Measurements from ENCODE around the gene CA4. TPM values are rescaled to one million over a fixed set of nuclear protein-coding genes. Genes with fewer than 3 reads are reported as not detected.

CA4 gene
- total RNA-seq, 2 experiments from 2014 or later: not detected

DNA sequence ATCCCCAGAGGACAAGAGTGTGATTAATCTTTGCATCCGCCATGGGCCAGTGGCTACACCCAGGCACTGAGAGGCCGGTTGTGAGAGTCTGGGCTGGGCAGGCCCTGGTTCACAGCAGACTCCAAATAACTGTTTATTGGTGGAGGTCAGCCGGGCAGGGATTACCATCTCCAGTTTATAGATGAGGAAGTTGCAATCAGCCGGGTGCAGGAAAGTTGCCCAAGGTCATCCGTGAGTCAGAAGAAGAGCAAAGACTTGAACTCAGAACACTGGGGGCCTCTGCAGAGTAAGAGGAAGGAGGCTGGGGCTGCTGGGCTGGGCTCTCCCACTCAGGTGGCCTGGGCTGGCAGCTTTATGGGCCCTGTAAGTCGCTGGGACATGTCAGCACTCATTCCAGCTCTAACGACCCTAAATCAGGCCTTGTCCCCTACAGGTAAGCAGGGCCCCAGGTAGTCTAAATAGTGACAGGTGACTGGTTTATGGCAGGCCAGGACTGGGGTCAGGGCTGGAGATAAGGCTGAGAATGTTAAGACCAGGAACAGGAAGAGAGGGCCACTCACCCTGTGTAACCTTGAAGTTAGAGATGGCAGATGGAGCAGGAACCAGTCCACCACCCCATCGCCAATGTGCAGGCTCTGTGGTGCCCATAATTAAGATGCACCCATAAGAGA, 2.1 kb upstream of the CA4 start:
- Mint-ChIP-seq H3K4me3 (no peak overlapping the region), H3K27me3 (ENCODE audit: low read depth) (peaks cover 79% of the 10 kb centered on the region), H3K9me3 (ENCODE audit: insufficient read depth) (no peaks in the 10 kb centered on the region), H3K4me1 (ENCODE audit: low read depth) (peaks cover 30% of the 10 kb centered on the region), H3K27ac (no peak overlapping the region), H3K36me3 (ENCODE audit: low read depth) (no peaks in the 10 kb centered on the region)
- ChIA-PET CTCF (no interaction called here), POLR2A (no interaction called here)
- ATAC-seq (no peak), DNase-seq (no peak)

DNA sequence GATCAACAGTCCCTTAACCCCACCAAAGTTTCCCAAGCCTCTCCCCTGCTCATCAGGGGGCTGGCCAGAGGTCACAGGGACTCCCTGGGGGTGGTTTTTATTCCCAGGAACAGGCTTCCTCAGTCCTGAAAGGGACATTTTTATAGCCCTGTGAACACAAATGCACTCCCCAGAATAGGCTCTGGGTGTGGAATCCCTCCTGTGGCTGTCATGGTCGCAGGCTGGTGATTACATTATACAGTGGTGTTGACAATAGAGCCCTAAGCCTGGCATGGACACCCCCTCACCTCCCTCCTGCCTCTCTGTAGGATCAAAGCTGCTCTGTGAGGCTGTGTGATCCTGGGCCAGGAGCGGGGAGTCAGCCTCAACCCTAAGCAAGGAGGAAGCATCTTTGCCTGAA, 1.4 kb upstream of the CA4 start:
- ATAC-seq (no peak), DNase-seq (no peak)
- H3K4me1 Mint-ChIP-seq (ENCODE audit: low read depth): peaks cover 23% of the 10 kb centered on the region
- ChIA-PET POLR2A (no interaction called here), CTCF (no interaction called here)
- H3K27me3 Mint-ChIP-seq (ENCODE audit: low read depth): peaks cover 74% of the 10 kb centered on the region
- H3K36me3 Mint-ChIP-seq (ENCODE audit: low read depth): no peaks in the 10 kb centered on the region
- H3K27ac Mint-ChIP-seq: no peak overlapping the region
- H3K4me3 Mint-ChIP-seq: no peak overlapping the region
- no peaks in the 10 kb centered on the region for H3K9me3 Mint-ChIP-seq (ENCODE audit: insufficient read depth)

DNA sequence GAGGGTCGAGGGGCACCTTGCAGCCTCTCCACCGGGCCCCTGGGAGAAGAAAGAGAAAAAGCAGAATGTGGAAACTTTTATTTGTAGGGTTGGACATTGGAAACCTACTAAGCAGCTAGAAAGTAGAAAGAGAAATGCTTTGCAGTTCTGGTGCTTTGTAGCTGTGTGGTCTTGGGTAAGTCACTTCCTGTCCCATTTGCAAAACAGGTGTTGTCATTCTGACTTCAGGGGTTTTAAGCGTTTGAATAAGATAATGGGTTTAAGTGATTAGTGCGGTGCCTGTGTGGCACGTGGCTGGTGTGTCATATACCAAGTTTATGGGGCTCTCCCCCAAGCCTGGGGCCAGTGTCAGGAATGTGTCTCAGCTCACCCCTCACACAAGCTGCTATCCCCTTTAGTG, 1.6 kb downstream of the CA4 start:
- Mint-ChIP-seq H3K36me3 (ENCODE audit: low read depth) (no peaks in the 10 kb centered on the region), H3K4me1 (ENCODE audit: low read depth) (peaks cover 16% of the 10 kb centered on the region), H3K4me3 (peak overlapping the region; percentile 31), H3K27ac (no peak overlapping the region), H3K27me3 (ENCODE audit: low read depth) (peaks cover 53% of the 10 kb centered on the region), H3K9me3 (ENCODE audit: insufficient read depth) (no peaks in the 10 kb centered on the region)
- CTCF ChIA-PET: interaction anchor here (1.0 to 6.1 kb wide), 4 partner anchors 10 to 80 kb away, joined by 3 to 39 read pairs (median 4); no protein-coding TSS in a partner anchor
- peak; percentile 54 for ATAC-seq
- POLR2A ChIA-PET: interaction anchor here (0.8 kb wide), 1 partner anchor 19 kb away, joined by 3 read pairs; no protein-coding TSS in a partner anchor
- peak; percentile 39 for DNase-seq

DNA sequence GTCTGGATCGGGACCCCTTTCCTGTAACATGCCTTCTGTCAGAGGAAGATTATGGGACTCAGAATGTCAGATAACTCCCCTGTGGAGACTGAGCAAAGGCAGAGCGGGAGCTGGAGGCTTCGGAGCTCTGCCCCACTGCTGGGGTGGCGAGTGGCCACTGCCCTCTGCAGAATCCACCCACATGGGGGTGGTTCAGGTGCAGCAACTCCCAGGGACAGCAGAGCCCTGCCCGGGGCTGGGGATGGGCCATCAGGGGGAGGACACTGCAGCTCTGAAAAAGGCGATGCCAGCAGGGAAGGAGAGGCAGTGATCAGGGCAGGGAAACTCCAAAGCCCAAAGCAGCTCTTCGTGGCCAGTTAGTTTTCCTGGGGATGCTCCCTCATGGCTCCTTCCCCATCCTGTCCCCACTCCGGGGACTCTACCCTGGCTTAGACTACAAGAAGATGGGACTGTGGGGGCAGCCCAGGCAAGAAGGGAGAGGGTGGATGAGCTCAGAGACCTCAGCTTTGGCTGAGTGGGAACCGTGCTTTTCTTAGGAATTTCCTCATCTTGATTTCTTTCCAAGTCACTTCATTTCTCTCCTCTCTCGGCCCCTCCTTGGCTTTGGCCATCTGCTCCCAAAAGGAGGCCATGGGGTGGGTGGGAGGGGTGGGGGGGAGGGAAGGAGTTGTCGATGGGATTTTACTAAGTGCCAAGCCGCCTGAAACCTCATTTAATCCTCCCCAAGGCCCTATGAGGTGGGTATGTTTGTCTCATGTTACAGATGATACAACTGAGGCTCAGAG, 4.0 kb downstream of the CA4 start:
- peaks cover 16% of the 10 kb centered on the region for H3K4me1 Mint-ChIP-seq (ENCODE audit: low read depth)
- peaks cover 33% of the 10 kb centered on the region for H3K27me3 Mint-ChIP-seq (ENCODE audit: low read depth)
- H3K36me3 Mint-ChIP-seq (ENCODE audit: low read depth): no peaks in the 10 kb centered on the region
- ChIA-PET CTCF (interaction anchor here (6.1 kb wide), 1 partner anchor 12 kb away, joined by 39 read pairs; no protein-coding TSS in a partner anchor), POLR2A (interaction anchor here (0.6 kb wide), 1 partner anchor 212 kb away, joined by 4 read pairs; no protein-coding TSS in a partner anchor)
- DNase-seq (no peak), ATAC-seq (no peak)
- H3K4me3 Mint-ChIP-seq: no peak overlapping the region
- no peak overlapping the region for H3K27ac Mint-ChIP-seq
- no peaks in the 10 kb centered on the region for H3K9me3 Mint-ChIP-seq (ENCODE audit: insufficient read depth)

DNA sequence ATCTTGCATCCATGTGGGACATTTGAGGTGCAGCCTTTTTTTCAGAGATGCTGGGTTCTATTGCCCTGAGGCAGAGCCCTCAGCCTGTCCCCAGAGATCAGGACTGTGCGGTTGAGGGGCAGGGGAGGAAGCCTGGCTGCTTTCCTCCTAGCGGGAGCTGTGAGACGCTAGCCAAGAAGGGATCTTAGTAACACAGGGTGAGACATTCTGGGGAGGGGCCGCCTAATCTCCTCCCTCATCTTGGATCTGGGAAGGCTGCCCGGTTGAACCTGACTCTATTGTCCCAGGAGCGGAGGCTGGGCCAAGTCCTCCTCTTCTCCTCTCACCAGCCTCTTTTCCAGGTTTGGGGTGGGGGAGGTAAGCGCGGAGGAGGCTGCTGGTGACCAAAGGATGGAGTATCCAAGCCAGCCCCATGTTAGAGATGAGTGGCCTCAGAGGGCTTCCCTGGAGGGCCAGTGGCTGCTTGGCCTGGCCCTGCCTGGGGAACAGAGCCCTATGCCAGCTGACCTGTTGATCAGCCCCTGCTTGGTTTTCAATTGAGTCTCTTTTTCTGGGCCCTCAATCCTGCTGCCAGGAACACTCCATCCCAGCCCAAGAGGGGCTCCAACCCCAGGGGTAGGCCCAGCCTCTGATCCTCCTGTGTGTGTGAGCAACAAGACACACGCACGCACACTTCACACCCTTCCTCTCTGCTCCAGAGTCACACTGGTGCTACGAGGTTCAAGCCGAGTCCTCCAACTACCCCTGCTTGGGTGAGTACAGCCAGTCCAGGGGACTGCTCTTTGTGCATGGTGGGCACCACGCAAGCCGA, 5.0 kb downstream of the CA4 start:
- Mint-ChIP-seq H3K36me3 (ENCODE audit: low read depth) (no peaks in the 10 kb centered on the region), H3K27ac (no peak overlapping the region), H3K4me3 (no peak overlapping the region), H3K9me3 (ENCODE audit: insufficient read depth) (no peaks in the 10 kb centered on the region), H3K4me1 (ENCODE audit: low read depth) (peaks cover 13% of the 10 kb centered on the region), H3K27me3 (ENCODE audit: low read depth) (peaks cover 26% of the 10 kb centered on the region)
- ATAC-seq (no peak), DNase-seq (no peak)
- ChIA-PET CTCF (interaction anchor here (6.1 kb wide), 1 partner anchor 13 kb away, joined by 39 read pairs; no protein-coding TSS in a partner anchor), POLR2A (no interaction called here)

DNA sequence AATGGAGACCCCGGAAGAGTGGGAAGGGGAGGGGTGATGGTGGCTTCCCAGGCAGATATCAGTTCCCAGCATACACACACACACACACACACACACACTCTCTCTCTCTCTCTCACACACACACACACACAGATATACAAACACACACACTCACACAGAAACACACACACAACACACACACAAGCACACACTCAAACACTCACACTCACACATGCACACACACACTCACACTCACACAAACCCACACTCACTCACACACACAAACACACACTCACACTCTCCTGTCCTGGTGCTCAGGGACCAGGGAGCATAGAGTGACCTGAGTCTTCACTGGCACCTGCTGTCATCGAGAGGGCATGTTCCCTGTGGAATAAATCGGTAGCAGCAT, 5.6 kb downstream of the CA4 start:
- H3K36me3 Mint-ChIP-seq (ENCODE audit: low read depth): no peaks in the 10 kb centered on the region
- H3K27ac Mint-ChIP-seq: no peak overlapping the region
- ChIA-PET CTCF (no interaction called here), POLR2A (no interaction called here)
- no peaks in the 10 kb centered on the region for H3K9me3 Mint-ChIP-seq (ENCODE audit: insufficient read depth)
- ATAC-seq: no peak
- DNase-seq: no peak
- H3K27me3 Mint-ChIP-seq (ENCODE audit: low read depth): peaks cover 23% of the 10 kb centered on the region
- H3K4me3 Mint-ChIP-seq: no peak overlapping the region
- peaks cover 13% of the 10 kb centered on the region for H3K4me1 Mint-ChIP-seq (ENCODE audit: low read depth)

DNA sequence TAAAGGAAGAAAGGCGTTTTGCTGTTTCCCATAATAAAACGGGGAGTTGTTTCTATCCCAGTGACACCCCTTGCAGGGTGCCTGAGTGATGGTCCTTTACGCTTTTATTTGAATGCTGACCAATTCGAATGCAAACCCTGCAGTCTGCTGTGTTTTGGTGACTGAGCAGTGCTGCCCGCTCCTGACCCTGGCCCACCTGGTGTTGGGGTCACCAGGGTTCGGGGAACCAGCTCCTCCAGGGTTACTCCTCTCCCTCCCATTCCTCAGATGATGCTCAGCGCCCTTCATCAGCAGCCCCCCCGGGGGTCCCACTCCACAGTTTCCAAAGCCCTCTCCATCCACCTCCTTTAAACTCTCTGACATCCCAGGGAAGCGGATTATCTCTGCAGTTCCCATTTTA, 6.0 kb downstream of the CA4 start:
- no peaks in the 10 kb centered on the region for H3K36me3 Mint-ChIP-seq (ENCODE audit: low read depth)
- H3K9me3 Mint-ChIP-seq (ENCODE audit: insufficient read depth): no peaks in the 10 kb centered on the region
- H3K27me3 Mint-ChIP-seq (ENCODE audit: low read depth): peaks cover 21% of the 10 kb centered on the region
- POLR2A ChIA-PET: no interaction called here
- no peak for ATAC-seq
- H3K27ac Mint-ChIP-seq: no peak overlapping the region
- DNase-seq: no peak
- CTCF ChIA-PET: no interaction called here
- H3K4me1 Mint-ChIP-seq (ENCODE audit: low read depth): peaks cover 10% of the 10 kb centered on the region
- H3K4me3 Mint-ChIP-seq: no peak overlapping the region

DNA sequence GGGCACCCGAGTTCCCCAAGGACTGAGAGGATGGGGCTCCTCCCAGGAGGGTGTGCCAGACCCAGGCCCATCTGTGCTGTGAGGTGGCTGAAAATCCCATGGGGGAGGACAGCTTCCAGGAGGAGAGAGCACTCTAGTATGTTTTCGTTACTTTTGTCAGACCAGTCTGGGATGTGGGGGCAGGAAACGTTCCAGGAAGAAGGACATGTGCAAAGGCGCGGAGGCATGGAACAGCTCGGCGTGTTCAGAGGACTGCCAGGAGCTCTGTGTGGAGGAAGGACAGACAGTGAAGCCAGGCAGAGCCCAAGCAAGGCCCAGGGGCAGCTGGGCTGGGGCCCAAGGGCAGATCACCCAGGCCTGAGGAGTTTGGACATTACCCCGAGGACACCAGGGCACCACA, 7.0 kb downstream of the CA4 start:
- POLR2A ChIA-PET: no interaction called here
- Mint-ChIP-seq H3K27ac (no peak overlapping the region), H3K27me3 (ENCODE audit: low read depth) (peaks cover 14% of the 10 kb centered on the region), H3K36me3 (ENCODE audit: low read depth) (no peaks in the 10 kb centered on the region), H3K4me3 (no peak overlapping the region), H3K9me3 (ENCODE audit: insufficient read depth) (no peaks in the 10 kb centered on the region), H3K4me1 (ENCODE audit: low read depth) (peaks cover under 1% of the 10 kb centered on the region)
- CTCF ChIA-PET: no interaction called here
- DNase-seq (no peak), ATAC-seq (no peak)

DNA sequence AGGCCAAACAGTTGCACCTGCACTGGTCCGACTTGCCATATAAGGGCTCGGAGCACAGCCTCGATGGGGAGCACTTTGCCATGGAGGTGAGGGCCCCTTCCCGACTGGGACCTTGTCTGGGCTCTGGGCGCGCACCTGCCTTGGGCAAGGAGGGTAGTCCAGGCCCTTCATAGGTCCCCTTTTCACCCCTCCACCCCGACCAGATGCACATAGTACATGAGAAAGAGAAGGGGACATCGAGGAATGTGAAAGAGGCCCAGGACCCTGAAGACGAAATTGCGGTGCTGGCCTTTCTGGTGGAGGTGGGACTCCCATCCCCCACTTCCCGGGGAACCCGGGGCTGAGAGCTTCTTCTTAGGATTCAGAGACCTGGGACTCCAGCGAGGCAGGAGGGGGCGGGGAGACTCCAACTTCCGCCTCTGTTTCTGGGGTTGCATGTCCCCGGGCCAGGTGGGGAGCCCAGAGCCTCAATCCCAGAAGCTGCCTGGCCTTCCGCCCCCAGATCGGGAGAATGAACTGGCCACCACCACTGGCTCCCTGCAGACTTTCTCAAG, 7.8 kb downstream of the CA4 start:
- ATAC-seq (no peak), DNase-seq (no peak)
- no peaks in the 10 kb centered on the region for H3K4me1 Mint-ChIP-seq (ENCODE audit: low read depth)
- H3K4me3 Mint-ChIP-seq: no peak overlapping the region
- H3K27me3 Mint-ChIP-seq (ENCODE audit: low read depth): peaks cover 10% of the 10 kb centered on the region
- ChIA-PET POLR2A (no interaction called here), CTCF (no interaction called here)
- no peak overlapping the region for H3K27ac Mint-ChIP-seq
- no peaks in the 10 kb centered on the region for H3K36me3 Mint-ChIP-seq (ENCODE audit: low read depth)
- H3K9me3 Mint-ChIP-seq (ENCODE audit: insufficient read depth): no peaks in the 10 kb centered on the region

DNA sequence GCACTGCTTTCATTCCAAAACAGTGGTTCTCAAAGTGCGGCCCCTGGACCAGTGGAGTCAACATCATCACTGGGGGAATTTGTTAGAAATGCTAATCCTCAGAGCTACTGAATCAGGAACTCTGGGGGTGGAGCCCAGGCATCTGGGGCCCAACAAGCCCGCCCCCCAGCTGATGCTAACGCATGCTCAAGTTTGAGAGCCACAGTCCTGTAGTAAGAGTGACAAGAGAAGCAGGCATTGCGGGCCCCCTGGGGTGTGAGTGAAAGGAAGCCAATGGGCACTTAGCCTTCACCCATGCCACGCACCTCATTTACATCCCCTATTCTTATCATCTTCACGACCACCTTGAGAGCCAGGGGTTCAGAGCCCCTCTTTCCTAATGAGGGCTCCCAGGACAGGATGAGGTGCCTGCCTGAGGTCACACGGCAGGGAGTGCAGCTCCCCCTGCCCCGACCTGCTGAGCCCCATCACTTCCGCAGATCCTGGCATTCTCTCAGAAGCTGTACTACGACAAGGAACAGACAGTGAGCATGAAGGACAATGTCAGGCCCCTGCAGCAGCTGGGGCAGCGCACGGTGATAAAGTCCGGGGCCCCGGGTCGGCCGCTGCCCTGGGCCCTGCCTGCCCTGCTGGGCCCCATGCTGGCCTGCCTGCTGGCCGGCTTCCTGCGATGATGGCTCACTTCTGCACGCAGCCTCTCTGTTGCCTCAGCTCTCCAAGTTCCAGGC, 9.1 kb downstream of the CA4 start:
- Mint-ChIP-seq H3K9me3 (ENCODE audit: insufficient read depth) (no peaks in the 10 kb centered on the region), H3K36me3 (ENCODE audit: low read depth) (no peaks in the 10 kb centered on the region), H3K27ac (no peak overlapping the region), H3K4me1 (ENCODE audit: low read depth) (peaks cover 3% of the 10 kb centered on the region), H3K27me3 (ENCODE audit: low read depth) (peaks cover 8% of the 10 kb centered on the region), H3K4me3 (no peak overlapping the region)
- CTCF ChIA-PET: no interaction called here
- ATAC-seq (no peak), DNase-seq (no peak)
- POLR2A ChIA-PET: no interaction called here

DNA sequence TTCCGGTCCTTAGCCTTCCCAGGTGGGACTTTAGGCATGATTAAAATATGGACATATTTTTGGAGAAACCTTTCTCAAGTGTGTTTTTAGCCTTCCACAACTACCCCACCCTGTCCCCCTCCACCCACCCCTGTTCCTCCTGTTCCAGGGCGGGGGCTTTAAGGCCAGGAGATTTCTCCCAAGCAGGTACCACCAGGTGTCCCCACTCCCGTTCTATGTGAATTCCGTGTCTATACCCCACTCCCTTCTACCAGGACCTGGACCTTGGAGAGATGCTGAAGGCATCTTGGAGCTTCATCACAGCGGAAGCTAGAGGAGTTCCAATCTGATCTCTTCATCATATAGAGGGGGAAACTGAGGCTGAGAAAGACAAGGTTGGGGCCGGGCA, 9.7 kb downstream of the CA4 start:
- peaks cover 3% of the 10 kb centered on the region for H3K4me1 Mint-ChIP-seq (ENCODE audit: low read depth)
- DNase-seq: no peak
- H3K27me3 Mint-ChIP-seq (ENCODE audit: low read depth): peaks cover 8% of the 10 kb centered on the region
- CTCF ChIA-PET: no interaction called here
- H3K27ac Mint-ChIP-seq: no peak overlapping the region
- POLR2A ChIA-PET: no interaction called here
- H3K4me3 Mint-ChIP-seq: no peak overlapping the region
- no peak for ATAC-seq
- no peaks in the 10 kb centered on the region for H3K36me3 Mint-ChIP-seq (ENCODE audit: low read depth)
- no peaks in the 10 kb centered on the region for H3K9me3 Mint-ChIP-seq (ENCODE audit: insufficient read depth)

Data from activated CD8-positive, alpha-beta T cell treated with anti-CD3 and anti-CD28 coated beads, Interleukin-2, amount 10 ng/mL, durations not matched to agents 7 days and 5 days (primary cell).